HG02840 (cell line): Measurements from ENCODE around the gene GALR1.

ENCODE experiments used
- ATAC-seq: cut with Tn5 transposase; IDR thresholded peaks from one replicate; pipeline ENCODE4 v1.9.1; 2021; ENCODE audit warnings: mild to moderate bottlenecking, moderate library complexity, moderate number of reproducible peaks; ENCODE audit not compliant: unreplicated experiment, low FRiP score

The GALR1 gene

DNA sequence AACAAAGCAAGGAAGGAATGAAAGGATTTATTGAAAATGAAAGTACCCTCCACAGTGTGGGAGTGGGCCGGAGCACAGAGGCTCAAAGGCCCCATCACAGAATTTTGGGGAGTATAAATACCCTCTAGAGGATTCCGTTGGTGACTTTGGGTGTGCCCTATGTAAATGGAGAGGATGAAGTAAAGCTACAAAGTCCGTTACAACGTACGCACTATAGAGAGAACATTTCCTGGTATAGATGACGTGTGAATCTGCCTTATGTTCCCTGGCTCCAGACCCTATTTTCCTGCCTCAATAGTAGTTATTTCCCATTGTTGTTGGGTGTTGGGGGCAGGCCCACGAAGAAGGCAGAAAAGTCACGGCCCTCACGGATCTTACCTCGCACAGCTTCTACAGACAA lies 65.3 kb downstream of the GALR1 start:
- ATAC-seq: no peak

DNA sequence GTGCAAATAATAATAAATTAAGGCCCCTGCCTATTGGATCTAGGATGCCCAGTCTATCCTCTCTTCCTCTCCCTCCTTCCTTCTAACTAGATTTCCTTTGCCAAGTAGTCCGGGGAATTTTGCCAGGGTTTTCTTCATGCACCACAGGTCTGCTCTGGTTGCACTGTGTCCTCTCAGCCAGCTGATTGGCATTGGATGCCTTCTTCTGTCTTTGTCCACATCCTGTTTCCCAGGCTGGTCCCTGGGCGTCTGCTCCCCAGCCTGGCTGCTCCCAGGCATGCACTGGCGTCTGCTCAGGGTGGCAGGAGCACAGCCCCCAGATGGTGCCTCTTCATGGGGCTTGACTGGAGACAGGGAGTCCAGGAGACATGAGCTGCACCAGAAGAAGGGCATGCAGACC lies 66.4 kb downstream of the GALR1 start:
- ATAC-seq: no peak

DNA sequence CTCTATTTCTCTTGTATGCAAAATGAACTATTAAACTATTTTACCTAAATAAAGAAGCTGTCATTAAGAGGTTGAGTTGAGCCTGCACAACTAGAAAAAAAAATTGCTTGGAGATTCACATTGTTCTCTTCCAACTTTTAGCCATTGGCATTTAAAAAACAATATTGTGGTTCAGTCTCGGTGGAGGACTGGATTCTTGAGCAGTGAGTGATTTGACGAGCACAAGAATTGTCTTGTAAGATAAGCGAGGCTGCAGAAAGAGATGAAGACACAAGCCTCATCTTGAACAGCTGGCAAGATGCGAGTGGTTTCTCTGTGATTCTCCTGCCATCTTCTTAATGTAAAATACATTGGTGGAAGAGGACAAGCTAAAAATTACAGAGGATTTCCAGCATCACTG lies 67.0 kb downstream of the GALR1 start:
- no peak for ATAC-seq

DNA sequence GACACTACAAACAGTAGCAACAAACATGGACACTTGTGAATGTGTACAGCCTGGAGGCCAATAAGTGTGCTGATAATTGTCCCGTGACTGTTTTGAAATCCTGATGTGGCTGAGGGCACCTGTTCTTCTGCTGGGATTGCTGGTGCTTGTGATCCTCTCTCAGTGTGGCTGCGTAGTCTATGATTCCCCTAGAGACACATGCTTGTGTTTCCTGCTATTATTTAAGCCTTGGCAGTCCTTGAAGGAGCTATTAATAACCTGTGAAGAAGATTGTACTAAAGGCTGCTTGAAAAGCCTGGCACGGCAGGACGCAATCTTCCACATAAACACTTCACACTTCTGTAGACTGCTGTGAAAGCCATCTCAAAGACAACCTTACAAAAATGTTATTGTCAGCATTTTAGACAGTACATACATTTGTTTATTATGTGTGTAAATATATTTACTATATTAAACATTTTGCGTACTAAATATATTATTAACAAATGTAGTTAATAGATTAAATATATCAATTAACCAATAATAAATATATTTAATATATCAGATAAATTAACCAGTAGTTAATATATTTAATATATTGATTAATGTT lies 71.4 kb downstream of the GALR1 start:
- ATAC-seq: no peak

DNA sequence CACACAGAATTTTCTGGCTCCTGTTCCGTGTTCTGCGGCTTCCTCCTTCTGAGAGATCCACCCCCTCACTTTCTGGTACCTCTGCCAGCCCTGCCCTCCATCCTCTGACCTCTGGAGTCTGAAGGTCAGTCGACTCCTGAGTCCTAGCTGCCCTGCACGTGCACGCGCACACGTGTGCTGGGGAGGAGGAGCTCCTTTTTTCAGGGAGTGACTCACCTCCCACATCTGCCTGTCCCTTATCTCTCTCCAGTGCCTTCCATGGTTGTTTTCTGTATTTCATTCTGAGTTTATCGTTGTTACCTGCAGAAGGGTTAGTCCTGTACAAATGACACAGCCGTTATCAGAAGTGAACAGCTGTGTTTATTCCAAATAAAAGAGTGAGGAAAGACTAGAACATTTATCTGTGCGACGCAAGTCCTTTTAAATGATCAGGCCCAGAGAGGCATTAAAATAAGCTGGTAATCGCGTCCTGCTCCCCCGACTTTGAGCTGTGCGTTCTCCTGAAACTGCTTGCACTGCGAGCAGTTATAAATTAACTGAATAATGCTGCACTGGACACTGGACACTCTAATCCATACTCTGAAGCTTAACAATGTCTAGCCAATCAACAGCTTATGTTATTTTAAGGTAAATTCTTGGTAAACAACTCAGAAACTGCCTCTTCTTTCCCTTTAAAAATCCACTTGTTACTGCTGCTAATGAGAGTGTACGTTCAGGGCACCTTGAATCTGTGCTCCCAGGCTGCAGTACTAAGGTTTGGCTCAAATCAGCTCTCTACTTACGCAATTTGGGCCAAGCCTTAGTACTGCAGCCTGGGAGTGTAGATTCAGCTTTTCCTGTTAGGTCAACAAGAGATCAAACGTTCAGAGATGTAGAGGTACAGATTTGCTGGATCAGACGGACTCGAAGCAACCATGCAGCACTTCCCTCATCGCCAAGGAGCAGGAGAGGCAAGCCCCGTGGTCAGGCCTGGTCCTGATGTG lies 72.5 kb downstream of the GALR1 start:
- no peak for ATAC-seq

DNA sequence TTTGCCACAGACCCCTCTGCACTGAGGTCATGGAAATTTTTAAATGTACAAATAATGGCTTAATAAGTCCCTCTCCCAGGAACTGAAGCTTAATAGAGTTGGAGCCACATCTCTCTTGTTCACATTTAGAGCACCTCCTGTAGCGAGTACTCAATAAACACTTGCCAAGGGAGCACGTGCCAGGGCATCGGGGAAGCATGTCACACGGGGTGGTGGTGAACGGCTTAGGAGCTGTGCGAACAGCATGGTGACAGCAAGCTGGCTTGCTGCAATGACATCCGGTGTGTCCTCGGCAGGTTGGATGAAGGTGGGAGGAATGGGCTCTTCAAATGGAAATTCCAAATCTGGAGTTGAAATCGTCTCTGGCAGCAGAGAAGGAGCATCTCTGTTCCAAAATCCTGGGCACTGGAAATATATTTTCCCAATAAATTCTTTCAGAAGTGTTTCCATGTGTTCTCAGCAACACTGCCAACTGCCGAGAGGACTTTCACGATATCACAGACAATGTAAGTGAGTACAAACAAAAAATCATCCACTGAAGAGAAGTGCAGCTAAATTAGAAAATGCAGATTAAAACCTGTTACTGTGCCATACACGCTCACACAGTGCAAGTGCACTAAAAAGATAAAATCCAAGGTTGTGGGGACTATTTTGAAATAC lies 74.1 kb downstream of the GALR1 start:
- no peak for ATAC-seq
